ENCODE data around the gene ABHD2.
A peak's percentile ranks its signal among the peaks of the same experiment; 100 is the strongest.

Gene ABHD2

DNA sequence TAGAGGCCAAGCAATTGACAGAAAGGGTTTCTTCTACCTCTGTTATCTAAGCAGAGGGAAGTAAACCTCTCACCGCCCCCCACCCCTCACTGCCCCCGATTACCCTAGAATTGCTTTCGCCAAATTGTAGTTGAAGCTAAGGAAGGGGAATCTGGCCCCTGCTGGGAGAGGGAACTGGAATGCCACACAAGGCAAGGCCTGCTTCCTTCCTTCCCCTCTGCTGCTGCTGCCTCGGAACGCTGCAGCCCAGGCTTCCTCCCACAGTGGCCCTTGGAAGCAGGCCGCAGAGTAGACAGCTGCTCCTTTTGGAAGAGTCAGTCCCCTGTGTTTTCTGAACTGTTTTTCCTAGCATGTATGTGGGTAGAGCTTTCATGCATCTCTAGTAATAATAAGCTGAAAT is 111.5 kb downstream of the ABHD2 start:
- Histone ChIP-seq H3K9me3 (ENCODE audit: insufficient read depth, low read length) (no peaks in the 10 kb centered on the region), H3K9ac (ENCODE audit: insufficient read length, low read depth) (no peak overlapping the region), H3K4me1 (ENCODE audit: insufficient read depth, insufficient read length) (peaks cover 19% of the 10 kb centered on the region), H3K36me3 (ENCODE audit: insufficient read depth, insufficient read length, low read length) (peaks cover 7% of the 10 kb centered on the region), H3K27me3 (ENCODE audit: insufficient read depth, insufficient read length) (no peaks in the 10 kb centered on the region), H3K4me3 (ENCODE audit: insufficient read length, low read depth) (no peak overlapping the region)
- TF ChIP-seq ZNF274 (IDR thresholded peaks at IDR 0.05; ENCODE audit: low read depth, low read length) (no peak), SUZ12 (IDR thresholded peaks at IDR 0.05; ENCODE audit: extremely low read depth, insufficient read depth, insufficient read length) (no peak), YY1 (IDR thresholded peaks at IDR 0.05; ENCODE audit: insufficient read depth, insufficient read length) (no peak)
- DNase-seq (ENCODE audit: low read depth, low spot score), result peak; percentile 67

DNA sequence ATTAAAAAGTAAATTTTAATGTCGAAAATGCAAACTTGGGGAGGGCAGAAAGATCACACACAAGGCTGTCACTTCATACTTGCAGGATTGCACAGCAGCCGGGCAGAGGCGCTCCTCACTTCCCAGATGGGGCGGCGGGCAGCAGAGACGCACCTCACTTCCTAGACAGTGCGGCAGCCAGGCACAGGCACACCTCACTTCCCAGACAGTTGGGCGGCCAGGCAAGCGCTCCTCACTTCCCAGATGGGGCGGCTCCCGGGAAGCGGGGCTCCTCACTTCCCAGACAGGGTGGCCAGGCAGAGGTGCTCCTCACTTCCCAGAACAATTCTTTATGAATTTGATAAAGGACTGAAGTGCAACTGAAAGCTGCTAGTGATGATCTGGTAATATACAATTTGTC is 111.9 kb downstream of the ABHD2 start:
- Histone ChIP-seq H3K27me3 (ENCODE audit: insufficient read depth, insufficient read length) (no peaks in the 10 kb centered on the region), H3K9me3 (ENCODE audit: insufficient read depth, low read length) (no peaks in the 10 kb centered on the region), H3K4me3 (ENCODE audit: insufficient read length, low read depth) (no peak overlapping the region), H3K36me3 (ENCODE audit: insufficient read depth, insufficient read length, low read length) (peaks cover 2% of the 10 kb centered on the region), H3K4me1 (ENCODE audit: insufficient read depth, insufficient read length) (peaks cover 18% of the 10 kb centered on the region), H3K9ac (ENCODE audit: insufficient read length, low read depth) (no peak overlapping the region)
- no peak for TF ChIP-seq SUZ12 (IDR thresholded peaks at IDR 0.05; ENCODE audit: extremely low read depth, insufficient read depth, insufficient read length)
- no peak for DNase-seq (ENCODE audit: low read depth, low spot score)

DNA sequence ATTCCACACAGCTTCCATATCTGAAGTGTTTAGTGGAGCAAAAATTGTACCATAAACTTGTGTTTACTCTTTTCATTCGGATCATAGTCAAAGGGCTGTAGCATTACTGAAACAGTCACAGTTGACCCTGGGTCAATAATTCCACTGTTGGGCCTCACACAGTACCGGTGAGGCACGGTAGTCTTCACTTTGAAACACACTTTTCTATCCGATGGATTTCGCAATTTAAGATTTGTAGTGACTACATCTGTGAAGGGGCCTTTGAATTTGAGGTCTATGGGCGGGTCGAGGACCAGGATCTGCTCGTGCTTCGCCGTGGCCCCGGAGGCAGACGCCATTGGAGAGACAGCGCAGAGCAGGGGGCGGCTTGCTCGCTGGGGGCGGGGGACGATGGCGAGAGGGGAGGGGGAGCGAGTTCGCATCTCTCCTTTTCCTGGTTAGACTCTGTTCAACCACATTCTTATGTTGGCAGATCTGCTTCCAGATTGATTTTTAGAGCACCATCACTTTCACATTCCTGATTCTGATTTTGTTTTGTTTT is 113.3 kb downstream of the ABHD2 start:
- Histone ChIP-seq H3K9ac (ENCODE audit: insufficient read length, low read depth) (no peak overlapping the region), H3K36me3 (ENCODE audit: insufficient read depth, insufficient read length, low read length) (no peaks in the 10 kb centered on the region), H3K4me3 (ENCODE audit: insufficient read length, low read depth) (no peak overlapping the region), H3K27me3 (ENCODE audit: insufficient read depth, insufficient read length) (no peaks in the 10 kb centered on the region), H3K4me1 (ENCODE audit: insufficient read depth, insufficient read length) (peaks cover 12% of the 10 kb centered on the region), H3K9me3 (ENCODE audit: insufficient read depth, low read length) (no peaks in the 10 kb centered on the region)
- TF ChIP-seq YY1 (IDR thresholded peaks at IDR 0.05; ENCODE audit: insufficient read depth, insufficient read length), result no peak
- no peak for TF ChIP-seq SUZ12 (IDR thresholded peaks at IDR 0.05; ENCODE audit: extremely low read depth, insufficient read depth, insufficient read length)
- TF ChIP-seq ZNF274 (IDR thresholded peaks at IDR 0.05; ENCODE audit: low read depth, low read length), result no peak
- no peak for DNase-seq (ENCODE audit: low read depth, low spot score)

DNA sequence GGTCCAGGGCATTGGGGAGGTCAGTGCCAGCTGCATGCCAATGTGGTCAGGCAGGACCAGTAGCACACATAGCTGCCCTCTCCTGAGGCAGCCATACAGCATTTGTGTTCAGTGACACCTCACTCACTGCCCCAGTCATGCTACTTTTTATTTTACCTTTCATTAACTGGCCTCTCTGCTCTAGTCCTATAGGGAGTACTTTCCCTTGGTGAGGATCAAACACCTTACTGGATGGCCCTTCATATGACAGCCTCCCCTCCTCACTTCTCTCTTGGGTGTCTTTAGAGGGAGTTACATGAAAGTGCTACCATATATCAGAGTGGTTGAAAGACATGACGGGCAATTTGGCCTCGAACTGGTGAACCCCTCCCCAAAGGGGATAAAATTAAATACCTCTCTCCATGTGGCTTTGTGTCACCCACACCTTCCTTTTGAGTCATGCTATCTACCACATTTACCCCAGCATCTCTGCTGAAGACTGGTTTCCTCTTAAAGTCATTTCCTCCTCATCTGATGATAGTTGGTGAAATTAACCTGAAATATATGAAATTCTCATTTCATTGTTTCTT is 115.5 kb downstream of the ABHD2 start:
- Histone ChIP-seq H3K9ac (ENCODE audit: insufficient read length, low read depth) (no peak overlapping the region), H3K27me3 (ENCODE audit: insufficient read depth, insufficient read length) (no peaks in the 10 kb centered on the region), H3K4me3 (ENCODE audit: insufficient read length, low read depth) (no peak overlapping the region), H3K4me1 (ENCODE audit: insufficient read depth, insufficient read length) (peaks cover under 1% of the 10 kb centered on the region), H3K36me3 (ENCODE audit: insufficient read depth, insufficient read length, low read length) (no peaks in the 10 kb centered on the region), H3K9me3 (ENCODE audit: insufficient read depth, low read length) (no peaks in the 10 kb centered on the region)
- TF ChIP-seq SUZ12 (IDR thresholded peaks at IDR 0.05; ENCODE audit: extremely low read depth, insufficient read depth, insufficient read length), result no peak
- DNase-seq (ENCODE audit: low read depth, low spot score), result no peak

DNA sequence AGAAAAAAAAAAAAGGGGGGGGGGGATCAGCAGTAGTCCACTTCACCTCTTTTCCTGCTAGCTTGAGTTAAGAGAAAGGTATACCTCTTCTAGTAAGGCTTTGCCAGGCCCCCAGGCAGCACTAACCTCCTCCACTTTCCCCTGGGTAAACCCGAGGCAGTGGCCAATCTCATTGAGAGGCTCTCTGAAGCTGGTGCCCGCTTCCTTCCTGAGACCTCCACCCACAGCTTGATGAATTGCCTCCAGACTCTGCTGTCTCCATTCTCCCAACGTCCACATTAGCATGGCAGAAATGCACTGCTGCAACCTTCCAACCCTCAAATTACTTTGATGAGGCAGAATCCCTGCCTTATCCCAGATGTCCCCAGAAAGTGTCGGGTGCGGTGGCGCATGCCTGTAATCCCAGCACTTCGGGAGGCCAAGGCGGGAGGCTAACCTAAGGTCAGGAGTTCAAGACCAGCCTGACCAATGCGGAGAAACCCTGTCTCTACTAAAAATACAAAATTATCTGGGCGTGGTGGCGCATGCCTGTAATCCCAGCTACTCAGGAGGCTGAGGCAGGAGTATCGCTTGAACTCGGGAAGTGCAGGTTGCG is 117.8 kb downstream of the ABHD2 start:
- TF ChIP-seq SUZ12 (IDR thresholded peaks at IDR 0.05; ENCODE audit: extremely low read depth, insufficient read depth, insufficient read length), result no peak
- no peak for TF ChIP-seq ZNF274 (IDR thresholded peaks at IDR 0.05; ENCODE audit: low read depth, low read length)
- TF ChIP-seq YY1 (IDR thresholded peaks at IDR 0.05; ENCODE audit: insufficient read depth, insufficient read length), result no peak
- no peaks in the 10 kb centered on the region for H3K36me3 ChIP-seq (ENCODE audit: insufficient read depth, insufficient read length, low read length)
- H3K4me1 ChIP-seq (ENCODE audit: insufficient read depth, insufficient read length), result no peaks in the 10 kb centered on the region
- no peak for DNase-seq (ENCODE audit: low read depth, low spot score)
- no peaks in the 10 kb centered on the region for H3K27me3 ChIP-seq (ENCODE audit: insufficient read depth, insufficient read length)
- no peaks in the 10 kb centered on the region for H3K9me3 ChIP-seq (ENCODE audit: insufficient read depth, low read length)
- no peak overlapping the region for H3K9ac ChIP-seq (ENCODE audit: insufficient read length, low read depth)
- H3K4me3 ChIP-seq (ENCODE audit: insufficient read length, low read depth), result no peak overlapping the region

DNA sequence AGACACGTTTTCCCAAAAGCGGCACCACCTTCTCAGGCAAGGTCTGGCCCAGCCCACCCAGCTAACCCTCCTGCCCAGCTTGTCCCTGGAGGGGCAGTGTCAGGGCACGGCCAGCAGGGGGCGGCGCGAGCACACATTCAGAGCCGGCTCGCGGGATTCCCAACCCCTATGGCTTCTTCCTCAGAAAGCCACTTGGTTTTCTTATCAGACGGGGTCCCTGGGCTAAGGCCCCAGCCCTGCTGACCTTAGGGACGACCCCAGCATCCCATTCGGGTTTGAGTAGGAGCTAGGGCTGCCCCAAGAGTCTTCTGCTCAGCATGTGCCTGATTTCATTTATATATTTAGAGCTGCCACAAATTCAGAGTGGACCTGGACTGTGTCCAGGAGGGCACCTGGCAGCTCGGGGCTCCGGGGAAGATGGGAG is 118.7 kb downstream of the ABHD2 start:
- no peaks in the 10 kb centered on the region for H3K36me3 ChIP-seq (ENCODE audit: insufficient read depth, insufficient read length, low read length)
- H3K9me3 ChIP-seq (ENCODE audit: insufficient read depth, low read length), result no peaks in the 10 kb centered on the region
- H3K27me3 ChIP-seq (ENCODE audit: insufficient read depth, insufficient read length), result no peaks in the 10 kb centered on the region
- DNase-seq (ENCODE audit: low read depth, low spot score), result peak; percentile 84
- no peaks in the 10 kb centered on the region for H3K4me1 ChIP-seq (ENCODE audit: insufficient read depth, insufficient read length)
- no peak overlapping the region for H3K9ac ChIP-seq (ENCODE audit: insufficient read length, low read depth)
- no peak overlapping the region for H3K4me3 ChIP-seq (ENCODE audit: insufficient read length, low read depth)
- no peak for TF ChIP-seq SUZ12 (IDR thresholded peaks at IDR 0.05; ENCODE audit: extremely low read depth, insufficient read depth, insufficient read length)
- TF ChIP-seq YY1 (IDR thresholded peaks at IDR 0.05; ENCODE audit: insufficient read depth, insufficient read length), result no peak

DNA sequence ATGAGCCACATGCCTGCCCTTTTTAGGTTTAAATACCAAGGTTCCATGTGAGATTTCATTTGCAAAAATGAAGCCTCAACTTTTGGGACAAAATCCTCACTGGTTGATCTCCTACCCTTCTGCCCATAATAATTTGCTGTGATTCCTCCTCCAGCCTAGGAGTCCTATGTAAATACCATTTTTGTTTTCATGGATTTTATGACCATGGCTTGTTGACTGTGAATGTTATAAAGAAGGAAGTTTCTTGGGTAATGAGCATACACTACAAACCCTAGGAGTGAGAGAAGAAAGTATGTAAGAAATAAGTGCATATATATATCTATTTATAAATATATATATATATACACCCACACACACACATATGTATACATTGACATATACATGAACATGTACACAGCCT is 120.0 kb downstream of the ABHD2 start:
- Histone ChIP-seq H3K36me3 (ENCODE audit: insufficient read depth, insufficient read length, low read length) (no peaks in the 10 kb centered on the region), H3K9ac (ENCODE audit: insufficient read length, low read depth) (no peak overlapping the region), H3K4me3 (ENCODE audit: insufficient read length, low read depth) (no peak overlapping the region), H3K9me3 (ENCODE audit: insufficient read depth, low read length) (no peaks in the 10 kb centered on the region), H3K27me3 (ENCODE audit: insufficient read depth, insufficient read length) (no peaks in the 10 kb centered on the region), H3K4me1 (ENCODE audit: insufficient read depth, insufficient read length) (no peaks in the 10 kb centered on the region)
- no peak for DNase-seq (ENCODE audit: low read depth, low spot score)
- no peak for TF ChIP-seq SUZ12 (IDR thresholded peaks at IDR 0.05; ENCODE audit: extremely low read depth, insufficient read depth, insufficient read length)
- TF ChIP-seq ZNF274 (IDR thresholded peaks at IDR 0.05; ENCODE audit: low read depth, low read length), result no peak
- TF ChIP-seq YY1 (IDR thresholded peaks at IDR 0.05; ENCODE audit: insufficient read depth, insufficient read length), result no peak

All from NT2/D1 (cell line).